ENCODE data around the gene ZDHHC14.

The ZDHHC14 gene

GRCh38 chr6:157494132-157494710, 113.2 kb downstream of the ZDHHC14 start:
- no peak for ATAC-seq
- no peak for TF ChIP-seq BACH2 (CRISPR knock-in tag; IDR thresholded peaks at IDR 0.05; ENCODE audit: borderline replicate concordance)
- no peak for TF ChIP-seq ISL1 (CRISPR knock-in tag; IDR thresholded peaks at IDR 0.05)
- TF ChIP-seq RARB (CRISPR knock-in tag; IDR thresholded peaks at IDR 0.05): no peak
- TF ChIP-seq ZNF8 (CRISPR knock-in tag; IDR thresholded peaks at IDR 0.05): no peak
- no peak for TF ChIP-seq TOX (CRISPR knock-in tag; IDR thresholded peaks at IDR 0.05; ENCODE audit: borderline replicate concordance)
- TF ChIP-seq ZC3H10 (CRISPR knock-in tag; IDR thresholded peaks at IDR 0.05): no peak
- TF ChIP-seq POU6F1 (CRISPR knock-in tag; IDR thresholded peaks at IDR 0.05; ENCODE audit: borderline replicate concordance, low read depth): no peak
- no peak for TF ChIP-seq CREB5 (CRISPR knock-in tag; IDR thresholded peaks at IDR 0.05; ENCODE audit: low read depth)
- no peak for TF ChIP-seq ZFP30 (CRISPR knock-in tag; IDR thresholded peaks at IDR 0.05)
- TF ChIP-seq PATZ1 (CRISPR knock-in tag; IDR thresholded peaks at IDR 0.05; ENCODE audit: borderline replicate concordance): no peak
- no peak for TF ChIP-seq ESRRG (CRISPR knock-in tag; IDR thresholded peaks at IDR 0.05)
- no peak for TF ChIP-seq ZFP3 (CRISPR knock-in tag; IDR thresholded peaks at IDR 0.05)
- no peak for TF ChIP-seq OSR1 (CRISPR knock-in tag; IDR thresholded peaks at IDR 0.05)
- TF ChIP-seq SNAI2 (CRISPR knock-in tag; IDR thresholded peaks at IDR 0.05): no peak
- TF ChIP-seq ARNTL (CRISPR knock-in tag; IDR thresholded peaks at IDR 0.05; ENCODE audit: borderline replicate concordance, low read depth): no peak

GRCh38 chr6:157496534-157497095, 115.6 kb downstream of the ZDHHC14 start:
- no peak for TF ChIP-seq SNAI2 (CRISPR knock-in tag; IDR thresholded peaks at IDR 0.05)
- no peak for TF ChIP-seq ARNTL (CRISPR knock-in tag; IDR thresholded peaks at IDR 0.05; ENCODE audit: borderline replicate concordance, low read depth)
- TF ChIP-seq TSHZ2 (CRISPR knock-in tag; IDR thresholded peaks at IDR 0.05): no peak
- no peak for TF ChIP-seq OSR1 (CRISPR knock-in tag; IDR thresholded peaks at IDR 0.05)
- TF ChIP-seq TOX (CRISPR knock-in tag; IDR thresholded peaks at IDR 0.05; ENCODE audit: borderline replicate concordance): no peak
- no peak for TF ChIP-seq POU6F1 (CRISPR knock-in tag; IDR thresholded peaks at IDR 0.05; ENCODE audit: borderline replicate concordance, low read depth)
- TF ChIP-seq ZFP3 (CRISPR knock-in tag; IDR thresholded peaks at IDR 0.05): no peak
- TF ChIP-seq ZC3H10 (CRISPR knock-in tag; IDR thresholded peaks at IDR 0.05): no peak
- ATAC-seq: no peak

GRCh38 chr6:157497579-157497978, 116.6 kb downstream of the ZDHHC14 start:
- ATAC-seq: no peak
- TF ChIP-seq ISL1 (CRISPR knock-in tag; IDR thresholded peaks at IDR 0.05) (no peak), CSDC2 (CRISPR knock-in tag; IDR thresholded peaks at IDR 0.05) (no peak), ZC3H10 (CRISPR knock-in tag; IDR thresholded peaks at IDR 0.05) (no peak), TCF4 (CRISPR knock-in tag; IDR thresholded peaks at IDR 0.05; ENCODE audit: borderline replicate concordance) (no peak), POU6F1 (CRISPR knock-in tag; IDR thresholded peaks at IDR 0.05; ENCODE audit: borderline replicate concordance, low read depth) (no peak), TSHZ2 (CRISPR knock-in tag; IDR thresholded peaks at IDR 0.05) (no peak), SNAI2 (CRISPR knock-in tag; IDR thresholded peaks at IDR 0.05) (no peak), OSR1 (CRISPR knock-in tag; IDR thresholded peaks at IDR 0.05) (no peak), PATZ1 (CRISPR knock-in tag; IDR thresholded peaks at IDR 0.05; ENCODE audit: borderline replicate concordance) (no peak), PPARA (CRISPR knock-in tag; IDR thresholded peaks at IDR 0.05; ENCODE audit: borderline replicate concordance) (no peak), ESRRG (CRISPR knock-in tag; IDR thresholded peaks at IDR 0.05) (no peak)

All from SK-N-SH treated with all-trans-retinoic acid at 6 μM for 48 hours (cell line).